ENCODE results near the gene SCARF1.

Gene SCARF1

GRCh38 chr17:1636732-1637285, 8.7 kb downstream of the SCARF1 start:
- Histone ChIP-seq H3K4me3 (ENCODE audit: low read depth in 1 of 2, low read length in 2 of 2) (no peak overlapping the region), H3K9me3 (ENCODE audit: control insufficient read depth in 1 of 2, low read length in 2 of 2) (no peaks in the 10 kb centered on the region), H3K4me1 (ENCODE audit: control insufficient read depth in 1 of 2, insufficient read depth in 2 of 2, low read length in 2 of 2) (no peaks in the 10 kb centered on the region), H3K36me3 (ENCODE audit: control insufficient read depth in 1 of 2, insufficient read depth in 2 of 2, low read length in 2 of 2) (peaks cover 0 to 4% of the 10 kb centered on the region in 2 donors), H3K27me3 (ENCODE audit: low read depth, low read length) (no peaks in the 10 kb centered on the region), H3K27ac (ENCODE audit: low read length) (no peak overlapping the region)

- Histone ChIP-seq H3K27me3 (ENCODE audit: low read depth, low read length) (no peaks in the 10 kb centered on the region), H3K9me3 (ENCODE audit: control insufficient read depth in 1 of 2, low read length in 2 of 2) (no peaks in the 10 kb centered on the region), H3K4me1 (ENCODE audit: control insufficient read depth in 1 of 2, insufficient read depth in 2 of 2, low read length in 2 of 2) (no peaks in the 10 kb centered on the region), H3K4me3 (ENCODE audit: low read depth in 1 of 2, low read length in 2 of 2) (no peak overlapping the region), H3K36me3 (ENCODE audit: control insufficient read depth in 1 of 2, insufficient read depth in 2 of 2, low read length in 2 of 2) (peaks cover 0 to 4% of the 10 kb centered on the region in 2 donors), H3K27ac (ENCODE audit: low read length) (no peak overlapping the region)
These were observed 9.7 kb downstream of the SCARF1 start for GRCh38 chr17:1635675-1636465.

GRCh38 chr17:1634841-1635650, 10.5 kb downstream of the SCARF1 start:
- peaks cover 0 to 4% of the 10 kb centered on the region in 2 donors for H3K36me3 ChIP-seq (ENCODE audit: control insufficient read depth in 1 of 2, insufficient read depth in 2 of 2, low read length in 2 of 2)
- H3K4me3 ChIP-seq (ENCODE audit: low read depth in 1 of 2, low read length in 2 of 2) = no peak overlapping the region
- H3K27ac ChIP-seq (ENCODE audit: low read length) = no peak overlapping the region
- no peaks in the 10 kb centered on the region for H3K9me3 ChIP-seq (ENCODE audit: control insufficient read depth in 1 of 2, low read length in 2 of 2)
- H3K27me3 ChIP-seq (ENCODE audit: low read depth, low read length) = no peaks in the 10 kb centered on the region
- H3K4me1 ChIP-seq (ENCODE audit: control insufficient read depth in 1 of 2, insufficient read depth in 2 of 2, low read length in 2 of 2) = peaks cover 0 to 2% of the 10 kb centered on the region in 2 donors

- Histone ChIP-seq H3K4me3 (ENCODE audit: low read depth in 1 of 2, low read length in 2 of 2) (no peak overlapping the region), H3K9me3 (ENCODE audit: control insufficient read depth in 1 of 2, low read length in 2 of 2) (no peaks in the 10 kb centered on the region), H3K36me3 (ENCODE audit: control insufficient read depth in 1 of 2, insufficient read depth in 2 of 2, low read length in 2 of 2) (peaks cover 0 to 4% of the 10 kb centered on the region in 2 donors), H3K27ac (ENCODE audit: low read length) (no peak overlapping the region), H3K4me1 (ENCODE audit: control insufficient read depth in 1 of 2, insufficient read depth in 2 of 2, low read length in 2 of 2) (peaks cover 13 to 31% of the 10 kb centered on the region in 2 donors), H3K27me3 (ENCODE audit: low read depth, low read length) (no peaks in the 10 kb centered on the region)
These were observed 14.9 kb downstream of the SCARF1 start for GRCh38 chr17:1630662-1631061.

GRCh38 chr17:1629504-1630310, 15.8 kb downstream of the SCARF1 start:
- H3K27ac ChIP-seq (ENCODE audit: low read length) = peak overlapping the region; percentile 8
- H3K4me1 ChIP-seq (ENCODE audit: control insufficient read depth in 1 of 2, insufficient read depth in 2 of 2, low read length in 2 of 2) = peaks cover 13 to 31% of the 10 kb centered on the region in 2 donors
- H3K4me3 ChIP-seq (ENCODE audit: low read depth in 1 of 2, low read length in 2 of 2) = peak overlapping the region; percentile 56 to 92
- no peaks in the 10 kb centered on the region for H3K36me3 ChIP-seq (ENCODE audit: control insufficient read depth in 1 of 2, insufficient read depth in 2 of 2, low read length in 2 of 2)
- no peaks in the 10 kb centered on the region for H3K9me3 ChIP-seq (ENCODE audit: control insufficient read depth in 1 of 2, low read length in 2 of 2)
- no peaks in the 10 kb centered on the region for H3K27me3 ChIP-seq (ENCODE audit: low read depth, low read length)

GRCh38 chr17:1628856-1629503, 16.6 kb downstream of the SCARF1 start:
- Histone ChIP-seq H3K4me1 (ENCODE audit: control insufficient read depth in 1 of 2, insufficient read depth in 2 of 2, low read length in 2 of 2) (peaks cover 13 to 31% of the 10 kb centered on the region in 2 donors), H3K36me3 (ENCODE audit: control insufficient read depth in 1 of 2, insufficient read depth in 2 of 2, low read length in 2 of 2) (no peaks in the 10 kb centered on the region), H3K27ac (ENCODE audit: low read length) (peak overlapping the region; percentile 75)

GRCh38 chr17:1627982-1628855, 17.3 kb downstream of the SCARF1 start, which contains the start of gene SLC43A2:
TSS of gene SLC43A2 (minus strand) at chr17:1628834. CDS start at chr17:1627874, 960 bp downstream.
- Histone ChIP-seq H3K4me3 (ENCODE audit: low read depth in 1 of 2, low read length in 2 of 2) (peak within 1 kb of the TSS; percentile 66 to 92), H3K27me3 (ENCODE audit: low read depth, low read length) (no peaks in the 10 kb centered on the region), H3K27ac (ENCODE audit: low read length) (peak within 1 kb of the TSS; percentile 75), H3K4me1 (ENCODE audit: control insufficient read depth in 1 of 2, insufficient read depth in 2 of 2, low read length in 2 of 2) (peaks cover 13 to 31% of the 10 kb centered on the region in 2 donors), H3K9me3 (ENCODE audit: control insufficient read depth in 1 of 2, low read length in 2 of 2) (no peaks in the 10 kb centered on the region), H3K36me3 (ENCODE audit: control insufficient read depth in 1 of 2, insufficient read depth in 2 of 2, low read length in 2 of 2) (no peaks in the 10 kb centered on the region)

More at GRCh38 chr17:1628856-1629503, 16.6 kb downstream of the SCARF1 start:
- H3K4me3 ChIP-seq (ENCODE audit: low read depth in 1 of 2, low read length in 2 of 2) = peak overlapping the region; percentile 66 to 92
- no peaks in the 10 kb centered on the region for H3K27me3 ChIP-seq (ENCODE audit: low read depth, low read length)
- no peaks in the 10 kb centered on the region for H3K9me3 ChIP-seq (ENCODE audit: control insufficient read depth in 1 of 2, low read length in 2 of 2)

- H3K36me3 ChIP-seq (ENCODE audit: control insufficient read depth in 1 of 2, insufficient read depth in 2 of 2, low read length in 2 of 2) = no peaks in the 10 kb centered on the region
- H3K27me3 ChIP-seq (ENCODE audit: low read depth, low read length) = no peaks in the 10 kb centered on the region
- H3K27ac ChIP-seq (ENCODE audit: low read length) = peak overlapping the region; percentile 60
- H3K4me3 ChIP-seq (ENCODE audit: low read depth in 1 of 2, low read length in 2 of 2) = peak overlapping the region; percentile 22 to 92
- no peaks in the 10 kb centered on the region for H3K9me3 ChIP-seq (ENCODE audit: control insufficient read depth in 1 of 2, low read length in 2 of 2)
- H3K4me1 ChIP-seq (ENCODE audit: control insufficient read depth in 1 of 2, insufficient read depth in 2 of 2, low read length in 2 of 2) = peaks cover 13 to 31% of the 10 kb centered on the region in 2 donors
These were observed 18.1 kb downstream of the SCARF1 start for GRCh38 chr17:1627182-1627981.

GRCh38 chr17:1626333-1626732, 19.2 kb downstream of the SCARF1 start:
- Histone ChIP-seq H3K9me3 (ENCODE audit: control insufficient read depth in 1 of 2, low read length in 2 of 2) (no peaks in the 10 kb centered on the region), H3K4me3 (ENCODE audit: low read depth in 1 of 2, low read length in 2 of 2) (peak overlapping the region; percentile 8 to 22), H3K27ac (ENCODE audit: low read length) (peak overlapping the region; percentile 43), H3K27me3 (ENCODE audit: low read depth, low read length) (no peaks in the 10 kb centered on the region), H3K36me3 (ENCODE audit: control insufficient read depth in 1 of 2, insufficient read depth in 2 of 2, low read length in 2 of 2) (no peaks in the 10 kb centered on the region), H3K4me1 (ENCODE audit: control insufficient read depth in 1 of 2, insufficient read depth in 2 of 2, low read length in 2 of 2) (peaks cover 13 to 31% of the 10 kb centered on the region in 2 donors)
